ENCODE data around the gene CNTNAP2. TPM values are rescaled to one million over a fixed set of nuclear protein-coding genes. Genes with fewer than 3 reads are reported as not detected.

Gene CNTNAP2
- total and polyA plus RNA-seq, 9 of the 15 experiments (the other 6 are each of a cell fraction or from before 2014, with no cell fraction given), result 0.04 to 0.62 (median 0.09) TPM; not detected in 4

GRCh38 chr7:146943483-146943882 lies 826.9 kb downstream of the CNTNAP2 start:
- no peaks in the 10 kb centered on the region for H3K4me1 ChIP-seq (replicated peaks in 1 of 2; ENCODE audit: control insufficient read depth in 2 of 2, insufficient read depth in 2 of 2, low read length in 2 of 2)
- no peak for ATAC-seq
- ChIA-PET POLR2A (no interaction called here), CTCF (ENCODE audit: low intra/inter-chr PET ratio) (no interaction called here)
- H3K4me2 ChIP-seq (ENCODE audit: insufficient read depth, low read length), result no peak overlapping the region
- H3K27me3 ChIP-seq (ENCODE audit: control insufficient read depth in 2 of 2, insufficient read depth in 2 of 2, low read length in 2 of 2), result no peaks in the 10 kb centered on the region
- no peak overlapping the region for H3K27ac ChIP-seq (ENCODE audit: extremely low read depth, low read depth, low read length)
- H3K9ac ChIP-seq (ENCODE audit: insufficient read depth in 1 of 2, low read depth in 2 of 2, low read length in 2 of 2), result no peak overlapping the region
- TF ChIP-seq ZKSCAN3 (CRISPR knock-in tag; IDR thresholded peaks at IDR 0.05) (no peak), ZBTB2 (IDR thresholded peaks at IDR 0.05) (no peak), ZNF318 (IDR thresholded peaks at IDR 0.05; ENCODE audit: borderline replicate concordance in 1 of 2, low read depth in 1 of 2) (no peak), ZNF511 (CRISPR knock-in tag; IDR thresholded peaks at IDR 0.05) (no peak)
- in situ Hi-C loops (cut with MboI) (no loop called here), intact Hi-C loops (cut with micrococcal nuclease) (no loop called here)
- FAIRE-seq, result no peak
- no peaks in the 10 kb centered on the region for H3K9me1 ChIP-seq (ENCODE audit: control insufficient read depth, insufficient read depth, low read length)
- 0% methylated on average over 2 of the region's 2 CpGs for WGBS (ENCODE audit: insufficient coverage, low coverage, missing lambda C conversion rate)
- no peak overlapping the region for H3K4me3 ChIP-seq
- no peaks in the 10 kb centered on the region for H4K20me1 ChIP-seq (replicated peaks; ENCODE audit: control insufficient read depth, insufficient read depth, low read length)
- BruUV-seq (replicated peaks), result no TSS peak
- H3K36me3 ChIP-seq (ENCODE audit: control insufficient read depth, insufficient read depth, low read length), result no peaks in the 10 kb centered on the region
- H3K79me2 ChIP-seq (ENCODE audit: control insufficient read depth, insufficient read depth, low read length), result no peaks in the 10 kb centered on the region
- H2AFZ ChIP-seq (ENCODE audit: low read depth, low read length), result no peak overlapping the region
- DNase-seq (ENCODE audit: extremely low read depth in 1 of 4, low spot score in 3 of 4), result no peak
- H3K9me3 ChIP-seq (replicated peaks; ENCODE audit: control insufficient read depth, insufficient read depth, low read depth, low read length), result no peaks in the 10 kb centered on the region
